Muscle of leg (tissue), 11 donors: ENCODE data around the gene ATP8A2. TPM values are rescaled to one million over a fixed set of nuclear protein-coding genes. Genes with fewer than 3 reads are reported as not detected.

ENCODE experiments used
- DNase-seq: peaks from one replicate; pipeline ENCODE4 v3.0.0; 2013
- H3K27ac ChIP-seq: one replicate; pipeline ENCODE4 v1.5.1; 2013; ENCODE audit warnings: mild to moderate bottlenecking, low read length, control low read depth
- H3K27me3 ChIP-seq: one replicate; pipeline ENCODE4 v1.6.1; 2013; ENCODE audit warnings: low read length; ENCODE audit not compliant: control insufficient read depth, insufficient read depth
- H3K36me3 ChIP-seq: one replicate; pipeline ENCODE4 v1.6.1; 2013; ENCODE audit warnings: low read length; ENCODE audit not compliant: control insufficient read depth, insufficient read depth
- H3K4me1 ChIP-seq: one replicate; pipeline ENCODE4 v1.6.1; 2013; ENCODE audit warnings: low read length; ENCODE audit not compliant: control insufficient read depth, insufficient read depth
- H3K4me3 ChIP-seq: one replicate; pipeline ENCODE4 v1.5.1; 2013; ENCODE audit warnings: low read length, control low read depth
- H3K9me3 ChIP-seq: replicated peaks from 2 replicates; pipeline ENCODE4 v1.6.1; 2013; ENCODE audit warnings: low read depth, low read length; ENCODE audit not compliant: control insufficient read depth
- WGBS: methylation state at CpG from one replicate; pipeline ENCODE4 v1.1.5; 2013; ENCODE audit warnings: missing lambda C conversion rate; ENCODE audit not compliant: insufficient coverage; 5-methylcytosine and 5-hydroxymethylcytosine counted together
- polyA plus RNA-seq, 8 donors: library from polyadenylated mRNA; unstranded; fragments of 120-200 nt; gene quantifications; one replicate each; pipeline versions ENCODE4 v1.2.1 to v1.2.3, GENCODE V29; 2013; ENCODE audit warnings: inconsistent platforms in 1 of 8, low replicate concordance in 1 of 8; ENCODE audit not compliant: insufficient read length in 8 of 8, insufficient read depth in 1 of 8
- total RNA-seq: library from RNA; stranded (reverse); fragments of 120-200 nt; gene quantifications from one replicate; pipeline ENCODE4 v1.2.4, GENCODE V29; 2013

ATP8A2 gene
- total and polyA plus RNA-seq, 9 donors, result 0.89 to 2.9 (median 1.6) TPM

GRCh38 chr13:25674371-25674770 lies 302.6 kb downstream of the ATP8A2 start:
- peaks cover 12% of the 10 kb centered on the region for H3K4me1 ChIP-seq
- DNase-seq, result no peak

GRCh38 chr13:25675060-25675459 lies 303.3 kb downstream of the ATP8A2 start:
- H3K36me3 ChIP-seq, result no peaks in the 10 kb centered on the region
- H3K9me3 ChIP-seq, result peaks cover 2% of the 10 kb centered on the region
- DNase-seq, result no peak
- H3K4me3 ChIP-seq, result no peak overlapping the region
- H3K27me3 ChIP-seq, result no peaks in the 10 kb centered on the region
- no peak overlapping the region for H3K27ac ChIP-seq
- WGBS, result 100% methylated on average over 1 of the region's 3 CpGs
- peaks cover 12% of the 10 kb centered on the region for H3K4me1 ChIP-seq

More at GRCh38 chr13:25674371-25674770, 302.6 kb downstream of the ATP8A2 start:
- Histone ChIP-seq H3K36me3 (no peaks in the 10 kb centered on the region), H3K27ac (no peak overlapping the region), H3K27me3 (no peaks in the 10 kb centered on the region), H3K9me3 (peaks cover 9% of the 10 kb centered on the region), H3K4me3 (no peak overlapping the region)
- no CpG with 5 or more reads among the region's 4 CpGs for WGBS

- Histone ChIP-seq H3K27ac (peak overlapping the region; percentile 69), H3K36me3 (no peaks in the 10 kb centered on the region), H3K4me3 (no peak overlapping the region), H3K4me1 (peaks cover 22% of the 10 kb centered on the region), H3K9me3 (no peaks in the 10 kb centered on the region), H3K27me3 (no peaks in the 10 kb centered on the region)
- WGBS, result 69% methylated on average over 2 of the region's 2 CpGs
- DNase-seq, result no peak
These were observed 306.2 kb downstream of the ATP8A2 start for GRCh38 chr13:25677956-25678355.

GRCh38 chr13:25678398-25678797 lies 306.6 kb downstream of the ATP8A2 start:
- H3K27me3 ChIP-seq, result no peaks in the 10 kb centered on the region

GRCh38 chr13:25679159-25679558 lies 307.4 kb downstream of the ATP8A2 start:
- H3K36me3 ChIP-seq, result no peaks in the 10 kb centered on the region
- no peak overlapping the region for H3K4me3 ChIP-seq
- H3K27me3 ChIP-seq, result no peaks in the 10 kb centered on the region
- peaks cover 22% of the 10 kb centered on the region for H3K4me1 ChIP-seq
- H3K27ac ChIP-seq, result no peak overlapping the region
- no peaks in the 10 kb centered on the region for H3K9me3 ChIP-seq
- WGBS, result no CpG with 5 or more reads among the region's 2 CpGs
- DNase-seq, result no peak

More at GRCh38 chr13:25678398-25678797, 306.6 kb downstream of the ATP8A2 start:
- H3K4me1 ChIP-seq, result peaks cover 22% of the 10 kb centered on the region
- no peak overlapping the region for H3K4me3 ChIP-seq
- 13% methylated on average over 1 of the region's 2 CpGs for WGBS
- H3K36me3 ChIP-seq, result no peaks in the 10 kb centered on the region
- DNase-seq, result no peak
- peak overlapping the region; percentile 69 for H3K27ac ChIP-seq
- no peaks in the 10 kb centered on the region for H3K9me3 ChIP-seq

GRCh38 chr13:25679936-25680335 lies 308.2 kb downstream of the ATP8A2 start:
- no peak overlapping the region for H3K27ac ChIP-seq
- H3K4me3 ChIP-seq, result no peak overlapping the region
- no peaks in the 10 kb centered on the region for H3K27me3 ChIP-seq
- DNase-seq, result no peak
- no peaks in the 10 kb centered on the region for H3K9me3 ChIP-seq
- H3K4me1 ChIP-seq, result peaks cover 23% of the 10 kb centered on the region
- 100% methylated on average over 1 of the region's 5 CpGs for WGBS
- H3K36me3 ChIP-seq, result no peaks in the 10 kb centered on the region

GRCh38 chr13:25682276-25682675 lies 310.5 kb downstream of the ATP8A2 start:
- 47% methylated on average over 7 of the region's 9 CpGs for WGBS
- Histone ChIP-seq H3K4me3 (no peak overlapping the region), H3K36me3 (no peaks in the 10 kb centered on the region), H3K4me1 (peaks cover 42% of the 10 kb centered on the region), H3K27ac (no peak overlapping the region), H3K9me3 (no peaks in the 10 kb centered on the region), H3K27me3 (no peaks in the 10 kb centered on the region)
- DNase-seq, result peak; percentile 54

GRCh38 chr13:25683056-25683455 lies 311.3 kb downstream of the ATP8A2 start:
- H3K36me3 ChIP-seq, result no peaks in the 10 kb centered on the region
- DNase-seq, result no peak
- H3K27me3 ChIP-seq, result no peaks in the 10 kb centered on the region
- H3K27ac ChIP-seq, result no peak overlapping the region
- no peak overlapping the region for H3K4me3 ChIP-seq
- WGBS, result no CpG with 5 or more reads among the region's 4 CpGs
- no peaks in the 10 kb centered on the region for H3K9me3 ChIP-seq
- peaks cover 47% of the 10 kb centered on the region for H3K4me1 ChIP-seq

GRCh38 chr13:25683662-25684370 lies 312.0 kb downstream of the ATP8A2 start:
- H3K9me3 ChIP-seq, result no peaks in the 10 kb centered on the region
- no peak overlapping the region for H3K27ac ChIP-seq
- DNase-seq, result no peak
- H3K27me3 ChIP-seq, result no peaks in the 10 kb centered on the region
- no CpG with 5 or more reads among the region's 6 CpGs for WGBS
- H3K4me1 ChIP-seq, result peaks cover 47% of the 10 kb centered on the region
- no peaks in the 10 kb centered on the region for H3K36me3 ChIP-seq
- H3K4me3 ChIP-seq, result no peak overlapping the region

GRCh38 chr13:25684491-25684890 lies 312.7 kb downstream of the ATP8A2 start:
- WGBS, result no CpG with 5 or more reads among the region's 4 CpGs
- H3K9me3 ChIP-seq, result no peaks in the 10 kb centered on the region
- H3K4me1 ChIP-seq, result peaks cover 47% of the 10 kb centered on the region
- H3K27me3 ChIP-seq, result no peaks in the 10 kb centered on the region
- H3K4me3 ChIP-seq, result no peak overlapping the region
- H3K27ac ChIP-seq, result no peak overlapping the region
- no peaks in the 10 kb centered on the region for H3K36me3 ChIP-seq
- peak; percentile 87 for DNase-seq
